Measurements from ENCODE around the gene AK5.

DNA sequence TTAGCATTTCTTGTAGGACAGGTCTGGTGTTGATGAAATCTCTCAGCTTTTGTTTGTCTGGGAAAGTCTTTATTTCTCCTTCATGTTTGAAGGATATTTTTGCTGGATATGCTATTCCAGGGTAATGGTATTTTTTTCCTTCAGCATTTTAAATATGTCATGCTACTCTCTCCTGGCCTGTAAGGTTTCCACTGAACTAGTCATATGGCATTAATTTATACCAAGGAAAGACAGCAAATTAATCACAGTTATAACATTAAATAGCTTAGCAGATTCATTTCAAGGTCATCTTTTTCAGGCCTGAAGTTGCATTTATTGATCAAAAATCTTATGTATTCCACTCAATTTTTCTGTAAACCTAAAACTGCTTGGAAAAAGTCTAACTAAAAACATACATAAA is 54.9 kb downstream of the AK5 start:
- TF ChIP-seq POLR2A (IDR thresholded peaks at IDR 0.05; ENCODE audit: insufficient read depth in 1 of 2, low read depth in 2 of 2, low read length in 2 of 2) (no peak), KDM5B (CRISPR knock-in tag; IDR thresholded peaks at IDR 0.05; ENCODE audit: borderline replicate concordance) (no peak), CCAR2 (optimal IDR thresholded peaks at IDR 0.05; ENCODE audit: low read depth, low read length) (no peak), HOXA7 (CRISPR knock-in tag; IDR thresholded peaks at IDR 0.05) (no peak), HIVEP1 (CRISPR knock-in tag; IDR thresholded peaks at IDR 0.05) (no peak), FOXM1 (CRISPR knock-in tag; IDR thresholded peaks at IDR 0.05) (no peak)
- TF ChIP-seq, protein P1, sequence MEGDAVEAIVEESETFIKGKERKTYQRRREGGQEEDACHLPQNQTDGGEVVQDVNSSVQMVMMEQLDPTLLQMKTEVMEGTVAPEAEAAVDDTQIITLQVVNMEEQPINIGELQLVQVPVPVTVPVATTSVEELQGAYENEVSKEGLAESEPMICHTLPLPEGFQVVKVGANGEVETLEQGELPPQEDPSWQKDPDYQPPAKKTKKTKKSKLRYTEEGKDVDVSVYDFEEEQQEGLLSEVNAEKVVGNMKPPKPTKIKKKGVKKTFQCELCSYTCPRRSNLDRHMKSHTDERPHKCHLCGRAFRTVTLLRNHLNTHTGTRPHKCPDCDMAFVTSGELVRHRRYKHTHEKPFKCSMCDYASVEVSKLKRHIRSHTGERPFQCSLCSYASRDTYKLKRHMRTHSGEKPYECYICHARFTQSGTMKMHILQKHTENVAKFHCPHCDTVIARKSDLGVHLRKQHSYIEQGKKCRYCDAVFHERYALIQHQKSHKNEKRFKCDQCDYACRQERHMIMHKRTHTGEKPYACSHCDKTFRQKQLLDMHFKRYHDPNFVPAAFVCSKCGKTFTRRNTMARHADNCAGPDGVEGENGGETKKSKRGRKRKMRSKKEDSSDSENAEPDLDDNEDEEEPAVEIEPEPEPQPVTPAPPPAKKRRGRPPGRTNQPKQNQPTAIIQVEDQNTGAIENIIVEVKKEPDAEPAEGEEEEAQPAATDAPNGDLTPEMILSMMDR (CRISPR knock-in tag; IDR thresholded peaks at IDR 0.05) = no peak
